Pulmonary artery endothelial cell (primary cell): Measurements from ENCODE around the gene TNIP2. TPM values are rescaled to one million over a fixed set of nuclear protein-coding genes. Genes with fewer than 3 reads are reported as not detected.

ENCODE experiments used
- total RNA-seq: library from RNA; depleted of rRNA; stranded (reverse); fragments of >200 nt; gene quantifications from 2 replicates; pipeline ENCODE4 v1.2.3, GENCODE V29; 2014

TNIP2 gene
- total RNA-seq, 1 donor from 2014 or later: 90.3 TPM

Other genes starting within 250 kb of the TNIP2 start
- gene FAM193A, start 219.7 kb downstream of the TNIP2 start, total RNA-seq: 7.0 and 7.7 TPM in 2 replicates
- 24.9 and 26.3 TPM in 2 replicates for gene SH3BP2, start 36.7 kb upstream of the TNIP2 start, total RNA-seq
- gene ADD1, start 87.5 kb upstream of the TNIP2 start, total RNA-seq: 161 and 205 TPM in 2 replicates
- 33.7 and 43.6 TPM in 2 replicates for gene NOP14, start 207.1 kb upstream of the TNIP2 start, total RNA-seq
- 4.6 and 5.7 TPM in 2 replicates for gene GRK4, start 207.2 kb upstream of the TNIP2 start, total RNA-seq